Ectodermal cell (in vitro differentiated cells): ENCODE data around the gene EML6.

ENCODE experiments used
- H3K27ac ChIP-seq: 2 replicates; pipeline ENCODE4 v1.7.0; 2013; ENCODE audit warnings: mild to moderate bottlenecking, low read depth, low read length; ENCODE audit not compliant: insufficient read depth, poor library complexity, severe bottlenecking
- H3K27me3 ChIP-seq: 2 replicates; pipeline ENCODE4 v1.7.0; 2013; ENCODE audit warnings: mild to moderate bottlenecking, low read length; ENCODE audit not compliant: insufficient read depth, control insufficient read depth, poor library complexity, severe bottlenecking
- H3K36me3 ChIP-seq: one replicate; pipeline ENCODE4 v1.7.0; 2013; ENCODE audit warnings: low read length; ENCODE audit not compliant: control insufficient read depth, insufficient read depth
- H3K4me1 ChIP-seq: one replicate; pipeline ENCODE4 v1.7.0; 2013; ENCODE audit warnings: low read length; ENCODE audit not compliant: control insufficient read depth, insufficient read depth
- H3K4me3 ChIP-seq: 2 replicates; pipeline ENCODE4 v1.7.0; 2013; ENCODE audit warnings: low read depth, low read length, control low read depth; ENCODE audit not compliant: insufficient read depth
- H3K9me3 ChIP-seq: 2 replicates; pipeline ENCODE4 v1.7.0; 2013; ENCODE audit warnings: mild to moderate bottlenecking, low read length, moderate library complexity; ENCODE audit not compliant: control insufficient read depth
- WGBS, 2 experiments: methylation state at CpG; one replicate each; pipeline ENCODE4 v1.1.7; 2013; ENCODE audit warnings: missing lambda C conversion rate in 2 of 2; 5-methylcytosine and 5-hydroxymethylcytosine counted together

EML6 gene

GRCh38 chr2:55011831-55012671, 288.6 kb downstream of the EML6 start:
- peaks cover 9% of the 10 kb centered on the region for H3K4me1 ChIP-seq
- no peak overlapping the region for H3K4me3 ChIP-seq
- no peaks in the 10 kb centered on the region for H3K9me3 ChIP-seq
- 91 to 98% methylated on average over 4 to 6 of the region's 6 CpGs for WGBS, 2 experiments
- no peaks in the 10 kb centered on the region for H3K27me3 ChIP-seq
- no peaks in the 10 kb centered on the region for H3K36me3 ChIP-seq
- no peak overlapping the region for H3K27ac ChIP-seq

GRCh38 chr2:55012672-55013484, 289.4 kb downstream of the EML6 start:
- no peaks in the 10 kb centered on the region for H3K27me3 ChIP-seq
- no peak overlapping the region for H3K27ac ChIP-seq
- no peaks in the 10 kb centered on the region for H3K36me3 ChIP-seq
- no peak overlapping the region for H3K4me3 ChIP-seq
- 87 to 97% methylated on average over 2 of the region's 2 CpGs for WGBS, 2 experiments
- H3K4me1 ChIP-seq = peaks cover 9% of the 10 kb centered on the region
- H3K9me3 ChIP-seq = no peaks in the 10 kb centered on the region

GRCh38 chr2:55013936-55014335, 290.5 kb downstream of the EML6 start:
- Histone ChIP-seq H3K9me3 (no peaks in the 10 kb centered on the region), H3K4me1 (peaks cover 9% of the 10 kb centered on the region), H3K27ac (no peak overlapping the region), H3K27me3 (no peaks in the 10 kb centered on the region), H3K36me3 (no peaks in the 10 kb centered on the region), H3K4me3 (no peak overlapping the region)
- WGBS, 2 experiments = no CpG with 5 or more reads among the region's 1 CpG

GRCh38 chr2:55014962-55015939, 291.8 kb downstream of the EML6 start:
- Histone ChIP-seq H3K4me1 (peaks cover 3% of the 10 kb centered on the region), H3K4me3 (no peak overlapping the region), H3K27ac (no peak overlapping the region), H3K27me3 (no peaks in the 10 kb centered on the region), H3K9me3 (no peaks in the 10 kb centered on the region), H3K36me3 (no peaks in the 10 kb centered on the region)
- 78% methylated on average over 4 to 5 of the region's 6 CpGs for WGBS, 2 experiments

GRCh38 chr2:55017428-55017827, 294.0 kb downstream of the EML6 start:
- H3K27ac ChIP-seq = no peak overlapping the region
- H3K27me3 ChIP-seq = no peaks in the 10 kb centered on the region
- H3K4me3 ChIP-seq = no peak overlapping the region
- H3K36me3 ChIP-seq = no peaks in the 10 kb centered on the region
- H3K9me3 ChIP-seq = no peaks in the 10 kb centered on the region
- no peaks in the 10 kb centered on the region for H3K4me1 ChIP-seq
- WGBS, 2 experiments = 87 to 98% methylated on average over 3 of the region's 3 CpGs

GRCh38 chr2:55017880-55018279, 294.4 kb downstream of the EML6 start:
- Histone ChIP-seq H3K27ac (no peak overlapping the region), H3K36me3 (no peaks in the 10 kb centered on the region), H3K9me3 (no peaks in the 10 kb centered on the region), H3K4me1 (no peaks in the 10 kb centered on the region), H3K4me3 (no peak overlapping the region), H3K27me3 (no peaks in the 10 kb centered on the region)
- 96 to 98% methylated on average over 3 of the region's 3 CpGs for WGBS, 2 experiments

- no peaks in the 10 kb centered on the region for H3K4me1 ChIP-seq
- H3K27me3 ChIP-seq = no peaks in the 10 kb centered on the region
- 100% methylated on average over 1 of the region's 1 CpG for WGBS, 2 experiments
- H3K4me3 ChIP-seq = no peak overlapping the region
- H3K36me3 ChIP-seq = no peaks in the 10 kb centered on the region
- H3K27ac ChIP-seq = no peak overlapping the region
- H3K9me3 ChIP-seq = no peaks in the 10 kb centered on the region
Observed at GRCh38 chr2:55018619-55019018, 295.2 kb downstream of the EML6 start.

GRCh38 chr2:55019526-55020258, 296.2 kb downstream of the EML6 start:
- H3K27ac ChIP-seq = no peak overlapping the region
- no peaks in the 10 kb centered on the region for H3K36me3 ChIP-seq
- H3K27me3 ChIP-seq = no peaks in the 10 kb centered on the region
- no peak overlapping the region for H3K4me3 ChIP-seq
- H3K9me3 ChIP-seq = no peaks in the 10 kb centered on the region
- WGBS, 2 experiments = 40 to 78% methylated on average over 1 to 4 of the region's 5 CpGs
- no peaks in the 10 kb centered on the region for H3K4me1 ChIP-seq
